Ishikawa (cell line): Measurements from ENCODE around the gene ATP2B1.

ENCODE experiments used
- CEBPB ChIP-seq: IDR thresholded peaks from 2 replicates; pipeline ENCODE4 v1.6.1; 2012
- EP300 ChIP-seq: IDR thresholded peaks from 2 replicates; pipeline ENCODE4 v1.6.1; 2012; ENCODE audit warnings: borderline replicate concordance
- NFIC ChIP-seq: IDR thresholded peaks from 2 replicates; pipeline ENCODE4 v1.6.1; 2012
- RAD21 ChIP-seq: IDR thresholded peaks from 2 replicates; pipeline ENCODE4 v1.6.1; 2012; ENCODE audit warnings: low read depth
- YY1 ChIP-seq: IDR thresholded peaks from 2 replicates; pipeline ENCODE4 v1.6.1; 2012; ENCODE audit warnings: low read depth

DNA sequence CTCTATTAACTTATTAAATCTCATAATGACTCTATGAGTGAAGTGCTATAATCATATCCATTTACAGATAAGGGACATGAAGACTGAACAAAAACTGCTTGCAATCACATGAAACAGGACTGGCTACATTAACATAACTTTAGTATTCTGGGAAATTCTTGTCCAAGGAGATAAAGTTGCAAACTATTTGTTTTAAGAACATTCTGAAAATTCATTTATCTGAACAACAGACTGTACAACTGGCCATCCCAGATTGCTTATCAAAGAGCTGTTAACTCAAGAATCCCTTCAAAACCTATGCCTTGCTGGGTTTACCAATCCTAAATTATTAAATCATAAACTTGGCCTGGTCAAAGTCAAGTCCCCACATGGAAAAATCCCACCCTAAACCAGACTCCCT, 143.6 kb downstream of the ATP2B1 start:
- TF ChIP-seq EP300 = no peak
- no peak for TF ChIP-seq RAD21
- no peak for TF ChIP-seq YY1
- no peak for TF ChIP-seq CEBPB
- TF ChIP-seq NFIC = no peak
